ENCODE data around the gene KLHL6. TPM values are rescaled to one million over a fixed set of nuclear protein-coding genes. Genes with fewer than 3 reads are reported as not detected.
"Not testable (repeated sequence)": the region's sequence is repeated elsewhere in the genome, so short reads cannot be mapped to it uniquely, and the experiment has no call there.

KLHL6 gene
- total and polyA plus RNA-seq, 5 experiments from 2014 or later: 7.6 to 59.0 (median 20.7) TPM

- DNase-seq: no peak
- Mint-ChIP-seq H3K27ac (peak overlapping the region; percentile 4 to 88 (median 73)), H3K4me3 (peak overlapping the region in 3 of 10 donors; percentile 1 to 55 (median 3)), H3K36me3 (peaks cover 21 to 89% (median 41%) of the 10 kb centered on the region in 3 donors), H3K9me3 (peaks cover 0 to 3% (median 0%) of the 10 kb centered on the region in 9 donors), H3K27me3 (no peaks in the 10 kb centered on the region), H3K4me1 (peaks cover 28 to 56% (median 48%) of the 10 kb centered on the region in 4 donors)
- peak in 1 of 2 donors; percentile 22 for ATAC-seq
- POLR2A ChIA-PET: interaction anchor here (1.1 kb wide), 1 partner anchor 11 kb away, joined by 4 read pairs; no protein-coding TSS in a partner anchor
Observed at GRCh38 chr3:183527428-183528379, 27.8 kb downstream of the KLHL6 start.

DNA sequence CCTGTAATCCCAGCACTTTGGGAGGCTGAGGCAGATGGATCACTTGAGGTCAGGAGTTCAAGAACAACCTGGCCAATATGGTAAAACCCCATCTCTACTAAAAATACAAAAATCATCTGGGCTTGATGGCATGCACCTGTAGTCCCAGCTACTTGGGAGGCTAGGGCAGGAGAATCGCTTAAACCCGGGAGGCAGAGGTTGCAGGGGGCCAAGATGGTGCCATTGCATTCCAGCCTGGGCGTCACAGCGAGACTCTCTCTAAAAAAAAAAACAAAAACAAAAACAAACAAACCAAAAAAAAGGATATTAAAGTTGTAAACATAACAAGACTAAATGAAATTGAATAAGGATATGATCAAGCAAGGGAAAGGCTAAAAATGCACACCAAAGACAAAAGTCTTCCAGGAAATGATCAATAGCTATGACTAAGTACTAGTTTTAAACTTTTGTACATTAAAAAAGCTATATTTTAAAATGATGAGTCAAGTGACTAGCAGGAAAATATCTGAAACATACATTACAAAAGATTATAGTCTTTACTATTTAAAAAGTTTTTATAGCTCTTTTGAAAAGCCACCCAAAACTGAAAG lies 28.6 kb downstream of the KLHL6 start:
- Mint-ChIP-seq H3K27me3 (no peaks in the 10 kb centered on the region), H3K4me1 (peaks cover 22 to 48% (median 41%) of the 10 kb centered on the region in 4 donors), H3K36me3 (peaks cover 21 to 87% (median 41%) of the 10 kb centered on the region in 3 donors), H3K9me3 (peaks cover 0 to 3% (median 0%) of the 10 kb centered on the region in 9 donors), H3K27ac (peak overlapping the region in 7 of 10 donors; percentile 22 to 88 (median 73)), H3K4me3 (no peak overlapping the region)
- no peak for DNase-seq
- no peak for ATAC-seq
- POLR2A ChIA-PET: no interaction called here

DNA sequence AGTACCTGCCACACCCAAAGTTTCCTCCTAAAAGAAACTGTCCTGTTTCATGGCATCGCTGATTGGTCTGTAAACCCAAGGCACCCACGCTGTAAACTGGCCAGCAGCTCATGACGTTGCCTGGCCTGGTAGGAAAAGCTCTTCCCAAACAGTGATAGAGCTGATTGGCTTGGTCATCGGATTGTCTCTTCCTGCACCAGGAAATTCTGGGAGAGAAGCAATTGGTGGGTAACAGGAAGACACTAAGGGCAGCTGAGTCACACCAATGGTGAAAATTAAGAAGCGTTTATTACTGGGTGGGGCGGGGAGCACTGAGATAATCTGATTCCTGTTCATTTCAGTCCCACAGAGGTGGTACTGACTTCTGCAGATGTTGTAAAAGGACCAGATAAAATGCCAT lies 31.0 kb downstream of the KLHL6 start:
- H3K9me3 Mint-ChIP-seq: peaks cover 0 to 3% (median 0%) of the 10 kb centered on the region in 9 donors
- H3K27ac Mint-ChIP-seq: peak overlapping the region in 4 of 10 donors; percentile 1 to 58 (median 28)
- H3K27me3 Mint-ChIP-seq: no peaks in the 10 kb centered on the region
- peaks cover 11 to 87% (median 34%) of the 10 kb centered on the region in 3 donors for H3K36me3 Mint-ChIP-seq
- ATAC-seq (no peak), DNase-seq (no peak)
- POLR2A ChIA-PET: no interaction called here
- H3K4me3 Mint-ChIP-seq: no peak overlapping the region
- H3K4me1 Mint-ChIP-seq: peaks cover 24 to 48% (median 40%) of the 10 kb centered on the region in 4 donors

GRCh38 chr3:183520741-183521556 lies 34.6 kb downstream of the KLHL6 start:
- ATAC-seq, H3K9me3 Mint-ChIP-seq, POLR2A ChIA-PET, H3K27me3 Mint-ChIP-seq, H3K4me3 Mint-ChIP-seq, DNase-seq: not testable (repeated sequence)
- Mint-ChIP-seq H3K4me1 (peaks cover 34 to 68% (median 51%) of the 10 kb centered on the region in 4 donors), H3K27ac (peak overlapping the region; percentile 27 to 94 (median 66)), H3K36me3 (peaks cover 4 to 69% (median 12%) of the 10 kb centered on the region in 3 donors)

- POLR2A ChIA-PET, H3K9me3 Mint-ChIP-seq, DNase-seq, H3K27me3 Mint-ChIP-seq, H3K4me3 Mint-ChIP-seq, ATAC-seq: not testable (repeated sequence)
- H3K27ac Mint-ChIP-seq: peak overlapping the region in 8 of 10 donors; percentile 22 to 94 (median 58)
- peaks cover 4 to 62% (median 6%) of the 10 kb centered on the region in 3 donors for H3K36me3 Mint-ChIP-seq
- H3K4me1 Mint-ChIP-seq: peaks cover 34 to 70% (median 53%) of the 10 kb centered on the region in 4 donors
Observed at GRCh38 chr3:183520295-183520694, 35.2 kb downstream of the KLHL6 start.

- POLR2A ChIA-PET: interaction anchor here (0.6 to 0.7 kb wide), 2 partner anchors 25 to 116 kb away, joined by 5 to 6 read pairs; partner anchors contain the start of gene KLHL24
- H3K4me1 Mint-ChIP-seq: peaks cover 32 to 71% (median 55%) of the 10 kb centered on the region in 4 donors
- peak overlapping the region in 6 of 10 donors; percentile 22 to 94 (median 68) for H3K27ac Mint-ChIP-seq
- no peak for DNase-seq
- H3K36me3 Mint-ChIP-seq: peaks cover 4 to 60% (median 4%) of the 10 kb centered on the region in 3 donors
- H3K4me3 Mint-ChIP-seq: no peak overlapping the region
- no peaks in the 10 kb centered on the region for H3K27me3 Mint-ChIP-seq
- ATAC-seq: no peak
- no peaks in the 10 kb centered on the region for H3K9me3 Mint-ChIP-seq
Observed at GRCh38 chr3:183519891-183520290, 35.6 kb downstream of the KLHL6 start.

GRCh38 chr3:183518491-183519251 lies 36.8 kb downstream of the KLHL6 start:
- ATAC-seq: no peak
- Mint-ChIP-seq H3K4me3 (peak overlapping the region in 7 of 10 donors; percentile 4 to 55 (median 6)), H3K4me1 (peaks cover 39 to 76% (median 66%) of the 10 kb centered on the region in 4 donors), H3K9me3 (no peaks in the 10 kb centered on the region), H3K27me3 (no peaks in the 10 kb centered on the region), H3K36me3 (peaks cover 0 to 49% (median 7%) of the 10 kb centered on the region in 3 donors), H3K27ac (peak overlapping the region; percentile 58 to 94 (median 88))
- POLR2A ChIA-PET: interaction anchor here (0.9 to 6.2 kb wide), 3 partner anchors 22 to 297 kb away, joined by 3 to 41 read pairs (median 3); partner anchors contain the start of gene KLHL24
- peak in 1 of 10 donors; percentile 3 for DNase-seq

DNA sequence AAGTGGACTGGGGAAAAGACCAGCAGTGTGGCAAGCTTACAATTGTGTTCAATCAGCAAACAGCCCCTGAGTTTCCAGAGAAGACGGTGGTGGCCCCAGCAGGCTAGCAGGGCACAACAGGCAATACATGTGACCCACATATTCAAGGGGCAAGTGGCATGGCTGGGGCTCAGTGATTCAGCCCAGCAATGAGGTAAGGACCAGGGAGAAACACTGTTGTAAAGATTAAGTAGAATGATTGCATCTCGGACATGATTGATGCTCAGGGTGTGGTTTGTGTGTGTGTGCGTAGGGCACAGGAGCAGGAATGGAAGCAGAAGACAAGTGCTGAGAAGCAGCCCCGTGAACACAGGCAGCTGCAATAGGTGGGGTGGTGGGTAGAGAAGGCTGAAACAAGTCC lies 37.9 kb downstream of the KLHL6 start:
- ATAC-seq (no peak), DNase-seq (peak in 1 of 10 donors; percentile 2)
- no peaks in the 10 kb centered on the region for H3K27me3 Mint-ChIP-seq
- peaks cover 38 to 81% (median 74%) of the 10 kb centered on the region in 4 donors for H3K4me1 Mint-ChIP-seq
- no peaks in the 10 kb centered on the region for H3K9me3 Mint-ChIP-seq
- H3K27ac Mint-ChIP-seq: peak overlapping the region; percentile 58 to 94 (median 92)
- peak overlapping the region in 9 of 10 donors; percentile 12 to 77 (median 50) for H3K4me3 Mint-ChIP-seq
- POLR2A ChIA-PET: interaction anchor here (0.6 to 6.2 kb wide), 7 partner anchors 16 to 298 kb away, joined by 3 to 41 read pairs (median 3); partner anchors contain the start of genes KLHL24 and KLHL6
- H3K36me3 Mint-ChIP-seq: peaks cover 0 to 39% (median 7%) of the 10 kb centered on the region in 3 donors

- peaks cover 42 to 87% (median 81%) of the 10 kb centered on the region in 4 donors for H3K4me1 Mint-ChIP-seq
- peak; percentile 74 to 83 for ATAC-seq
- peaks cover 0 to 32% (median 9%) of the 10 kb centered on the region in 3 donors for H3K36me3 Mint-ChIP-seq
- peak overlapping the region; percentile 81 to 98 (median 94) for H3K27ac Mint-ChIP-seq
- DNase-seq: peak; percentile 25 to 88 (median 77)
- no peaks in the 10 kb centered on the region for H3K9me3 Mint-ChIP-seq
- POLR2A ChIA-PET: interaction anchor here (0.6 to 6.2 kb wide), 8 partner anchors 12 to 181 kb away, joined by 3 to 41 read pairs (median 4); partner anchors contain the start of genes KLHL24, KLHL6 and YEATS2
- peak overlapping the region; percentile 10 to 79 (median 68) for H3K4me3 Mint-ChIP-seq
- H3K27me3 Mint-ChIP-seq: no peaks in the 10 kb centered on the region
Observed at GRCh38 chr3:183515968-183516851, 39.3 kb downstream of the KLHL6 start.

DNA sequence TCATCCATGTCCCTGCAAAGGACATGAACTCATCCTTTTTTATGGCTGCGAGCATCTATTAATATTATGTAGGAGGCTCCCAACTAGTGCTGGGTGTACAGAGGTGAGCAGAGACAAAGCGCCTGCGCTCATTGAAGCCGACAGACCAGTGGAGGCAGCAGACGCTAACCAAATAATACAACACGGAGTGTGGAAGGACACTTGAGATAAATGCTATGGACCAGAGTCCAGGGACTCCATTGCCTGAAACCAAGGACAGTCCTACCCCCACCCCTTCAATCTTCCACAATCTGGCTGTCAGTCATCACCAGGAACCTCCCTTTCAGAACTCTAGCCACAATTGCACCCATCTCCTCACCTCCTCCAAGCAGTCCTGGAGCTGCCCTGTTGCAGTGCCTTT lies 41.5 kb downstream of the KLHL6 start:
- Mint-ChIP-seq H3K9me3 (no peaks in the 10 kb centered on the region), H3K27me3 (no peaks in the 10 kb centered on the region), H3K4me3 (peak overlapping the region in 9 of 10 donors; percentile 27 to 73 (median 67)), H3K36me3 (peaks cover 0 to 27% (median 7%) of the 10 kb centered on the region in 3 donors), H3K27ac (peak overlapping the region; percentile 81 to 97 (median 92)), H3K4me1 (peaks cover 36 to 76% (median 74%) of the 10 kb centered on the region in 4 donors)
- POLR2A ChIA-PET: interaction anchor here (6.2 kb wide), 1 partner anchor 122 kb away, joined by 41 read pairs; the partner anchor contains the start of gene KLHL24
- no peak for DNase-seq
- no peak for ATAC-seq
